Inflammatory macrophage treated with lipopolysaccharide for 4 hours (primary cell): ENCODE results near the gene IGFN1.
"Not testable (repeated sequence)": the region's sequence is repeated elsewhere in the genome, so short reads cannot be mapped to it uniquely, and the experiment has no call there.

Experiments
- DNase-seq: peaks from one replicate; pipeline ENCODE4 v3.0.0-alpha.2; 2020

Gene IGFN1

GRCh38 chr1:201190624-201191051 lies at the start of gene IGFN1:
Gene IGFN1, plus strand, starts transcription at chr1:201190824. Its CDS starts 2,470 bp downstream, at chr1:201193294.
- DNase-seq, result no peak

- no peak for DNase-seq
These were observed 49.7 kb upstream of the IGFN1 start for GRCh38 chr1:201140941-201141260.

- no peak for DNase-seq
These were observed 49.2 kb upstream of the IGFN1 start for GRCh38 chr1:201141418-201141817.

- DNase-seq, result no peak
These were observed 48.4 kb upstream of the IGFN1 start for GRCh38 chr1:201142011-201142848.

- DNase-seq, result no peak
These were observed 47.5 kb upstream of the IGFN1 start for GRCh38 chr1:201142849-201143725.

- DNase-seq, result no peak
These were observed 46.6 kb upstream of the IGFN1 start for GRCh38 chr1:201143726-201144635.

- DNase-seq, result no peak
These were observed 45.9 kb upstream of the IGFN1 start for GRCh38 chr1:201144701-201145100.

- no peak for DNase-seq
These were observed 45.5 kb upstream of the IGFN1 start for GRCh38 chr1:201145132-201145531.

- no peak for DNase-seq
These were observed 44.8 kb upstream of the IGFN1 start for GRCh38 chr1:201145816-201146215.

- DNase-seq, result no peak
These were observed 43.8 kb upstream of the IGFN1 start for GRCh38 chr1:201146626-201147390.

- no peak for DNase-seq
These were observed 43.1 kb upstream of the IGFN1 start for GRCh38 chr1:201147396-201148015.

- peak; percentile 36 for DNase-seq
These were observed 41.2 kb upstream of the IGFN1 start for GRCh38 chr1:201149400-201149799.

GRCh38 chr1:201153474-201154388 lies 36.9 kb upstream of the IGFN1 start:
- no peak for DNase-seq

GRCh38 chr1:201154389-201155165 lies 36.0 kb upstream of the IGFN1 start, which contains the start of gene TMEM9:
Gene TMEM9, minus strand, starts transcription at chr1:201154474. Its CDS starts 551 bp downstream, at chr1:201153923.
- DNase-seq, result peak; percentile 89

GRCh38 chr1:201155354-201155753 lies 35.3 kb upstream of the IGFN1 start:
- DNase-seq, result no peak

GRCh38 chr1:201156346-201156745 lies 34.3 kb upstream of the IGFN1 start:
- no peak for DNase-seq

GRCh38 chr1:201156819-201157218 lies 33.8 kb upstream of the IGFN1 start:
- no peak for DNase-seq

- no peak for DNase-seq
These were observed 32.7 kb upstream of the IGFN1 start for GRCh38 chr1:201157949-201158348.

- DNase-seq, result not testable (repeated sequence)
These were observed 27.6 kb upstream of the IGFN1 start for GRCh38 chr1:201163036-201163435.
